Omental fat pad (tissue), 4 donors: ENCODE measurements around the gene CDC42EP2. TPM values are rescaled to one million over a fixed set of nuclear protein-coding genes. Genes with fewer than 3 reads are reported as not detected.

ENCODE experiments used
- ATAC-seq: fragments of 150-250 bp; one replicate; pipeline ENCODE4 v1.9.1; 2016; ENCODE audit warnings: mild to moderate bottlenecking, moderate library complexity; ENCODE audit not compliant: low FRiP score
- DNase-seq: peaks from one replicate; pipeline ENCODE4 v3.0.0-alpha.2; 2019; ENCODE audit warnings: low spot score
- total RNA-seq, 4 donors: library from RNA; depleted of rRNA; stranded (reverse); fragments of >200 nt; gene quantifications; one replicate each; pipeline ENCODE4 v1.1.0, GENCODE V29; 2016
- TF ChIP-seq, protein P1 (sequence below), 3 donors: fragments of 450-650 bp; IDR thresholded peaks; one replicate each; pipeline ENCODE4 v1.5.1; 2016 to 2017; ENCODE audit warnings: antibody characterized with exemption in 3 of 3, mild to moderate bottlenecking in 3 of 3, moderate library complexity in 2 of 3

The CDC42EP2 gene
- total RNA-seq, 4 donors from 2014 or later = 44.0 to 120 (median 68.6) TPM

DNA sequence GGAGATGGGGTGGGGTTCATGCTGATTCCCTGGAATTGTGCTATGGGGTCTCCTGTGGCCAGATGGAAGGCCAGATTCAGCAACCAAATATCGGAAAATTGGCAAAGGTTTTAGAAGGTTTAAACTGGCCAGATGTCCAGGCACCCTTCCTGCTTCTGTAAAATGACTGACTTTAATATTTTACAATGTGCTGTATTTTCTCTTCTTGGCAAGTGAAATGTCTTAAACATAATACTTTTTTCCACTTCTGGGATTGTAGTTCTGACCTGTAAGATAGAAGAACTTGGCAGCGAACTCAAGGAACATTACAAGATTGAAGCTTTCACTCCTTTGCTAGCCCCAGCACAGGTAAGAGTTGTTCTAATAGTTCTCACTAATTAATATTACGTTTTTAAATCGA lies 35.4 kb upstream of the CDC42EP2 start:
- DNase-seq (no peak), ATAC-seq (no peak)
- TF ChIP-seq, protein P1, sequence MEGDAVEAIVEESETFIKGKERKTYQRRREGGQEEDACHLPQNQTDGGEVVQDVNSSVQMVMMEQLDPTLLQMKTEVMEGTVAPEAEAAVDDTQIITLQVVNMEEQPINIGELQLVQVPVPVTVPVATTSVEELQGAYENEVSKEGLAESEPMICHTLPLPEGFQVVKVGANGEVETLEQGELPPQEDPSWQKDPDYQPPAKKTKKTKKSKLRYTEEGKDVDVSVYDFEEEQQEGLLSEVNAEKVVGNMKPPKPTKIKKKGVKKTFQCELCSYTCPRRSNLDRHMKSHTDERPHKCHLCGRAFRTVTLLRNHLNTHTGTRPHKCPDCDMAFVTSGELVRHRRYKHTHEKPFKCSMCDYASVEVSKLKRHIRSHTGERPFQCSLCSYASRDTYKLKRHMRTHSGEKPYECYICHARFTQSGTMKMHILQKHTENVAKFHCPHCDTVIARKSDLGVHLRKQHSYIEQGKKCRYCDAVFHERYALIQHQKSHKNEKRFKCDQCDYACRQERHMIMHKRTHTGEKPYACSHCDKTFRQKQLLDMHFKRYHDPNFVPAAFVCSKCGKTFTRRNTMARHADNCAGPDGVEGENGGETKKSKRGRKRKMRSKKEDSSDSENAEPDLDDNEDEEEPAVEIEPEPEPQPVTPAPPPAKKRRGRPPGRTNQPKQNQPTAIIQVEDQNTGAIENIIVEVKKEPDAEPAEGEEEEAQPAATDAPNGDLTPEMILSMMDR (IDR thresholded peaks at IDR 0.05) = no peak

DNA sequence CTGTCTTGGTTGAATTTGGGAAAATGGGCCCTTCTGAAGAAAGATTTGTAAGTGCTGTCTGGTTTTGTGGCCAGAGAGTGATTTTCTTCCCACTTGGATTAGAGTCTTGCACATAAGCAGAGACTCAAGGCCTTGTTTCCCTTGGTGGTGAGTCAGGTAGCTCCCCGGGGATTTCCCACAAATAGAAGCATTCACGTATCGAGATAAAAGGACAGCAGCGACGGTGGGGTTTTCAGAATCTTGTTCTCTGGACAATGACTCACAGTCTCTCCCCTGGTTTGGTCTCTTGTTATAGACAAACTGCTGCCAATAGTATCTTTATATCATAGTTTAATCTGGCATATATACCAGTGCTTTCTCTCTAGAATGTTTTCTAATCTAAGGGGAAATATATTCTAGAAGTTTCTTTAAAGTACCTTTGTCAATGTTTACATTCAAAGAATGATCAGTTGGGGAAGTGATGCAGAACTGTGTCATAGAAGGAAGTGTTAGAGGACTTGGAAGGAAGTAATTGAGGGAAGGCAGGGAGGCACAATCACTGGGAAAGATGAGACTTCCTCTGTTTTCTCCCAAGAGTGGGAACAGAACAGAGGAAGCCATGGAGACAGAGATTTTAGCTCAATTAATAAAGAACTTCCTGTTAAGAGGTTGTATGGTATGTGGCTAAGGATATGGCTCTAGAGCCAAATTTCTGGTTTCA lies 34.8 kb upstream of the CDC42EP2 start:
- DNase-seq (no peak), ATAC-seq (peak; percentile 68)
- TF ChIP-seq, protein P1 (IDR thresholded peaks at IDR 0.05) = no peak

DNA sequence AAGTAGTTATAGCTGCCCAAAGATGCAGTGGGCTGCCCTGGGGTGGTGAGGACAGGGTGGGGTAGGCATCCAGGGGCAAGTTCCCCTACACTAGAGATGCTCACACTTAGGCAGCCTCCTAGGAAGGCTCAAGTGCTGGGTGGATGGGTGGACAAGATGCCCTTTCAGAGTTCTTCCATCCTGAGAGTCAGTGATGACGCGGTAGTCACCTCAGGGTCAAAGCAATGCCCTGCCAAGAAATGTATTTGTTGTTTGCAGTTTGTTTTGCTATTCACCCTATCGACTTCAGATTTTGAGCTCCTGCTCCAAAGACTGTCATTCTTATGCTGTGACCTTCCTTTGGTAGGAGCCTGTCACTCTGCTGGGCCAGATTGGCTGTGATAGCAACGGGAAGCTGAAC lies 34.0 kb upstream of the CDC42EP2 start:
- ATAC-seq = no peak
- TF ChIP-seq, protein P1 (IDR thresholded peaks at IDR 0.05) = no peak
- DNase-seq = no peak

DNA sequence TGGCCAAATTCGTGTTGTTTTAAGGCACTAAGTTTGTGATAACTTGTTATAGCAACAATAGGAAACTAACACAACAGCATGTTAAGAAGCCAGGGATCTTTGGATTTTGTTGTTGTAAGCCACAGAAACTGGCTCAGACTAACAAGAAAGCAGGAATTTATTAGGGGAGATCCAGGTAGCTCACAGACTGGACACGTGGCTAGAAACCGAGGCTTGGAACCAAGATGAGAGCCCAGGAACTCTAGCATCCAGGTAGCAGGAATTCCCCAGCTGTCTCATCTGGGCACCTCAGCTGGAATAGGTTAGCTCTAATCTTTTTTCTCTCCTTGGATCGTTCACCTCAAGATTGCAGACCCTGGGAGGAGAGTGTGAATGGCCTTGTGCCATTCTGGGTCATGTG lies 28.0 kb upstream of the CDC42EP2 start:
- no peak for ATAC-seq
- DNase-seq = no peak
- TF ChIP-seq, protein P1 (IDR thresholded peaks at IDR 0.05) = no peak

DNA sequence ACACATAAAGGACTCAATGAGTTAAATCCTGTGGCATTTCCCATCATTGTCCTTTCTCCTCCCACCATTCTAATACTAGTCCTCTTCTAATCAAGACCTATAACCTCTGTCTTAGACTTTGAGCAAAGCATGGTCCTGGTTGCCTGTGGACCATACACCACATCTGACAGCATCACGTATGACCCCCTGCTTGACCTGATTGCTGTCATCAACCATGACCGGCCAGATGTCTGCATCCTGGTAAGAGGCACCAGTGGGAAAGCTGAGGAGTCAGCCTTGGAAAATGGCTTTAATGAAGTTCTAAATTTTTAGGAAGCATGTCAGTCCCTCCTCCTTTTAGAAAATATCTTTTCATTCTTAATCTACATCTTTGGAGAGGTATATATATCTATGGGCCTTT lies 27.1 kb upstream of the CDC42EP2 start:
- TF ChIP-seq, protein P1 (IDR thresholded peaks at IDR 0.05) = no peak
- ATAC-seq = no peak
- no peak for DNase-seq

DNA sequence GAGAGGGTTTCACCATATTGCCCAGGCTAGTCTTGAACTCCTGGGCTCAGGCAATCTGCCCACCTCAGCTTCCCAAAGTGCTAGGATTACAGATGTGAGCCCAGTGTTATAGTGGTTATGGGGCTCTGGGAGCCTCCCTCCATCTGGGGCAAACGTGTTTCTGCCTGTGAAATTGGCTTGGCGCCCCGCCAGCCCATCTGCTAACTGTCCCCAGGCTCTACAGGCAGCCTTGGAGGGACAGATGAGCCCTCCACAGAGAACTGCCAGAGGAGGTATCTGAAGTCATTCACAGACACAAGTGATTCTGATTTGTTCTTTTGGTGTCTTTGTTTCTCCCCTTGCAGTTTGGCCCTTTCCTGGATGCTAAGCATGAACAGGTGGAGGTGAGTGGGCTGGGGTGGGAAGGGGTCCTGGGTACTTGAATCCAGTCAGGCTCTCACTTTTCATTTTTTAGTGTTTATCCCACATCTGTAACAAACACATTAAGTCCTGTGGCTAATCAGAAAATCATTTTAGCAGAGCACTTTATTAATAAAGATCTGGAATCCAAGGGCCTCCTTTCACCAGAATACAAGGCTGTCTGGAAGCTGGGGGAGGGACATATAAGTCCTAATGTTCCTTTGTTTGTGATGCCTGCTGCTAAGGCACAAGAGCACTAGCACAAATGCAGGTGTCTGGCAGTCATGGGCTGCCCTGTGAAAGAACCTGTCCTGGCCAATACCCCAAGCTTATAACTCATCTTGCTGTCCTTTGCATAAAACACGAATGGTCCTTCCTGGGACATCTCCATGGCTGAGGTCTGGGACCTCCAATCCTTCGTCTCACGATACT lies 25.7 kb upstream of the CDC42EP2 start:
- no peak for ATAC-seq
- DNase-seq = no peak
- TF ChIP-seq, protein P1 (IDR thresholded peaks at IDR 0.05) = no peak
